CD4-positive, CD25-positive, alpha-beta regulatory T cell (primary cell): ENCODE data around the gene PIK3CA. TPM values are rescaled to one million over a fixed set of nuclear protein-coding genes. Genes with fewer than 3 reads are reported as not detected.
"Not testable (repeated sequence)": the region's sequence is repeated elsewhere in the genome, so short reads cannot be mapped to it uniquely, and the experiment has no call there.

Experiments
- ATAC-seq, 2 donors: fragments of 150-1000 bp; cut with Tn5 transposase; one replicate each; pipeline ENCODE4 v1.10.0; 2021; ENCODE audit warnings: low read depth in 2 of 2, moderate number of reproducible peaks in 2 of 2, moderate library complexity in 1 of 2
- DNase-seq, 3 donors: peaks; one replicate each; pipeline versions ENCODE4 v3.0.0 to v3.0.0-alpha.2; 2012 to 2022; ENCODE audit warnings: mixed read lengths in 1 of 3
- H3K27ac ChIP-seq: one replicate; pipeline ENCODE4 v1.7.0; 2013; ENCODE audit warnings: mild to moderate bottlenecking, low read length; ENCODE audit not compliant: insufficient read depth, poor library complexity, severe bottlenecking
- H3K27me3 ChIP-seq: one replicate; pipeline ENCODE4 v1.7.0; 2013; ENCODE audit warnings: low read length; ENCODE audit not compliant: control insufficient read depth, insufficient read depth
- H3K36me3 ChIP-seq: one replicate; pipeline ENCODE4 v1.7.0; 2013; ENCODE audit warnings: mild to moderate bottlenecking, low read length, moderate library complexity; ENCODE audit not compliant: control insufficient read depth, insufficient read depth
- H3K4me1 ChIP-seq: 2 replicates; pipeline ENCODE4 v1.7.0; 2013; ENCODE audit warnings: mild to moderate bottlenecking, low read length; ENCODE audit not compliant: insufficient read depth, control insufficient read depth, poor library complexity, severe bottlenecking
- H3K4me3 ChIP-seq: one replicate; pipeline ENCODE4 v1.7.0; 2013; ENCODE audit warnings: low read depth, mild to moderate bottlenecking, low read length, moderate library complexity
- H3K9me3 ChIP-seq, 2 experiments: 1 replicate in 1 of 2; 2 replicates in 1 of 2; pipeline ENCODE4 v1.7.0; 2013; ENCODE audit warnings: low read length in 2 of 2, mild to moderate bottlenecking in 1 of 2, moderate library complexity in 1 of 2; ENCODE audit not compliant: control insufficient read depth in 2 of 2
- H3K27ac Mint-ChIP-seq, 3 donors: one replicate each; pipeline ENCODE4 v1.8.0; 2020 to 2022; ENCODE audit warnings: mild to moderate bottlenecking in 3 of 3, mixed read lengths in 3 of 3, moderate library complexity in 2 of 3
- H3K27me3 Mint-ChIP-seq: one replicate; pipeline ENCODE4 v1.8.0; 2022; ENCODE audit warnings: mild to moderate bottlenecking, mixed read lengths
- H3K36me3 Mint-ChIP-seq: one replicate; pipeline ENCODE4 v1.8.0; 2020; ENCODE audit warnings: mixed read lengths
- H3K4me1 Mint-ChIP-seq, 4 donors: one replicate each; pipeline ENCODE4 v1.8.0; 2020 to 2022; ENCODE audit warnings: mixed read lengths in 4 of 4, mild to moderate bottlenecking in 1 of 4
- H3K4me3 Mint-ChIP-seq, 4 donors: one replicate each; pipeline ENCODE4 v1.8.0; 2020 to 2022; ENCODE audit warnings: mild to moderate bottlenecking in 4 of 4, mixed read lengths in 4 of 4, moderate library complexity in 3 of 4
- H3K9me3 Mint-ChIP-seq, 7 donors: one replicate each; pipeline ENCODE4 v1.8.0; 2020 to 2022; ENCODE audit warnings: mixed read lengths in 7 of 7, mild to moderate bottlenecking in 3 of 7, moderate library complexity in 2 of 7
- polyA plus RNA-seq, 4 donors: library from polyadenylated mRNA; unstranded; fragments of 300-500 nt; fragmentation: Illumina TruSeq; gene quantifications; one replicate each; pipeline ENCODE4 v1.2.3, GENCODE V29; 2021
- total RNA-seq: library from RNA; stranded (reverse); gene quantifications from one replicate; pipeline ENCODE4 v1.2.3, GENCODE V29; 2022

Gene PIK3CA
- total and polyA plus RNA-seq, 5 donors from 2014 or later: 15.8 to 38.0 (median 19.6) TPM

GRCh38 chr3:179274434-179274833, 126.3 kb downstream of the PIK3CA start:
- not testable (repeated sequence) for H3K27ac Mint-ChIP-seq

DNA sequence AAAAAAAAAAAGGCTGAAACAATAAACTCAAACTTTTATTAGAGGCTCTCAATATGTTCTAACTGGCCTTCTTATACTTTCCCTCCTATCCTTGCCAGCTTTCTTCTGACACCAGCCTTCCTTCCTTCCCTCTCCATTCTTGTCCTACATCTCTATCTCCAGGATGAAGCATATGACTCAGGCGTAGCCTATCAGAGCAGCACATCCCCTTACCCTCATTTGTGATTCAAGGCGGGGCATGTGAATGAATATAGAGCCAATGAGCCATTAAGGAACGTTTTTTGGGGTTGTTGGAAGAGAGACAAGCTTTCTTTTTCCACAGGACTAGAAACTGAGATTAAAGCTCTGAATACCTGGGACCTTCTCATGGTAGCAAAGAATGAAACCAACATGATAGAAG, 127.8 kb downstream of the PIK3CA start:
- H3K27me3 Mint-ChIP-seq: peaks cover 41% of the 10 kb centered on the region
- no peaks in the 10 kb centered on the region for H3K4me1 ChIP-seq
- no peaks in the 10 kb centered on the region for H3K4me1 Mint-ChIP-seq
- H3K36me3 Mint-ChIP-seq: no peaks in the 10 kb centered on the region
- no peaks in the 10 kb centered on the region for H3K9me3 ChIP-seq
- no peak overlapping the region for H3K27ac Mint-ChIP-seq
- no peak overlapping the region for H3K27ac ChIP-seq
- H3K36me3 ChIP-seq: no peaks in the 10 kb centered on the region
- ATAC-seq (no peak), DNase-seq (no peak)
- peaks cover 0 to 2% (median 0%) of the 10 kb centered on the region in 7 donors for H3K9me3 Mint-ChIP-seq
- no peak overlapping the region for H3K4me3 ChIP-seq
- H3K27me3 ChIP-seq: peaks cover 27% of the 10 kb centered on the region
- no peak overlapping the region for H3K4me3 Mint-ChIP-seq

More at GRCh38 chr3:179274434-179274833, 126.3 kb downstream of the PIK3CA start:
- DNase-seq, H3K9me3 Mint-ChIP-seq, H3K4me3 Mint-ChIP-seq, H3K36me3 ChIP-seq, ATAC-seq, H3K9me3 ChIP-seq, H3K4me1 Mint-ChIP-seq, H3K27ac ChIP-seq, H3K36me3 Mint-ChIP-seq, H3K4me1 ChIP-seq, H3K4me3 ChIP-seq: not testable (repeated sequence)
- peaks cover 41% of the 10 kb centered on the region for H3K27me3 Mint-ChIP-seq
- peaks cover 21% of the 10 kb centered on the region for H3K27me3 ChIP-seq

GRCh38 chr3:179276743-179277142, 128.6 kb downstream of the PIK3CA start:
- peaks cover 41% of the 10 kb centered on the region for H3K27me3 Mint-ChIP-seq
- Histone ChIP-seq H3K9me3 (no peaks in the 10 kb centered on the region), H3K4me3 (no peak overlapping the region), H3K27ac (no peak overlapping the region), H3K36me3 (no peaks in the 10 kb centered on the region), H3K4me1 (no peaks in the 10 kb centered on the region), H3K27me3 (peaks cover 27% of the 10 kb centered on the region)
- H3K36me3 Mint-ChIP-seq: no peaks in the 10 kb centered on the region
- H3K27ac Mint-ChIP-seq: no peak overlapping the region
- H3K4me1 Mint-ChIP-seq: no peaks in the 10 kb centered on the region
- no peak for DNase-seq
- ATAC-seq: no peak
- H3K4me3 Mint-ChIP-seq: no peak overlapping the region
- peaks cover 0 to 2% (median 0%) of the 10 kb centered on the region in 7 donors for H3K9me3 Mint-ChIP-seq

- Mint-ChIP-seq H3K4me3 (no peak overlapping the region), H3K36me3 (no peaks in the 10 kb centered on the region), H3K27ac (no peak overlapping the region), H3K27me3 (peaks cover 42% of the 10 kb centered on the region), H3K9me3 (peaks cover 0 to 2% (median 0%) of the 10 kb centered on the region in 7 donors), H3K4me1 (no peaks in the 10 kb centered on the region)
- DNase-seq (no peak), ATAC-seq (no peak)
- Histone ChIP-seq H3K27me3 (peaks cover 32% of the 10 kb centered on the region), H3K9me3 (no peaks in the 10 kb centered on the region), H3K4me1 (no peaks in the 10 kb centered on the region), H3K4me3 (no peak overlapping the region), H3K36me3 (no peaks in the 10 kb centered on the region), H3K27ac (no peak overlapping the region)
Measured at GRCh38 chr3:179278151-179278550, 130.0 kb downstream of the PIK3CA start.

DNA sequence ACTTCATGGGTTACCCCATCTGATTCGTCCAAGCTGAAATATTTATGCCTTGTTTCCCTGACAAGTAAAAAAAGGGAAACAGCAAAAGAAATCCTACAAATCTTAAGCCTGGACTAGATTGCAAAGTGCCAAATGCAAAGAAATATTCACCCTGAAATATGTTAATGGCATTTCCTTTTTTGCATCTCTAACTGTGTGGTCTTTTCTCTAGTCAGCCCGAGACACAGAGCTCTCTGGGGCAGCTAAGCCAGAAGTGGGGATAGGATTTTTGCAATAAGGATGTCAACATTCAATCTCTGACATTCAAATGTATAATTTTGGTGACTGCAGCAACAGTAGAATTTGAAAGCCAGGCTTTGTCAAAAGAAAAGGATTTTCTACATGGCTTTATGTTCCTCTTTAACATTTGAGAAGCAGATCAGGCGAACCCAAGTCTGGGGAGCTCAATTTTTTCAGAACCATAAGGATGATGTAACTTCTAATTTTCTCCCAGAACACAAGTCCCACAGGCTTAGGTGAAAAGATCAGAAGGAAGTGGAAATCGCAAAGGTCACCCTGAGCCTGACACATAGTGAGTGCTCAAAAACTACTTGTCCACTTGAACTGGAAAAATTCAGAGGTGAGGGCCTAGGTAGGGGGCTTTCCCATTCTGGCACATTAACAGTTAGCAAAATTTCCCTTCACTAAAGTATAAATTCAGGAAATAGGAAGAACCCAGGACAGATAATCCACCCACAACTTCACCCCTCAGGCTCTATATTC, 131.0 kb downstream of the PIK3CA start:
- Histone ChIP-seq H3K27ac (no peak overlapping the region), H3K4me3 (no peak overlapping the region), H3K9me3 (no peaks in the 10 kb centered on the region), H3K4me1 (no peaks in the 10 kb centered on the region), H3K27me3 (peaks cover 32% of the 10 kb centered on the region), H3K36me3 (no peaks in the 10 kb centered on the region)
- no peak for ATAC-seq
- Mint-ChIP-seq H3K4me3 (no peak overlapping the region), H3K27ac (no peak overlapping the region), H3K36me3 (no peaks in the 10 kb centered on the region), H3K27me3 (peaks cover 46% of the 10 kb centered on the region), H3K4me1 (no peaks in the 10 kb centered on the region), H3K9me3 (peaks cover 0 to 2% (median 0%) of the 10 kb centered on the region in 7 donors)
- DNase-seq: no peak

DNA sequence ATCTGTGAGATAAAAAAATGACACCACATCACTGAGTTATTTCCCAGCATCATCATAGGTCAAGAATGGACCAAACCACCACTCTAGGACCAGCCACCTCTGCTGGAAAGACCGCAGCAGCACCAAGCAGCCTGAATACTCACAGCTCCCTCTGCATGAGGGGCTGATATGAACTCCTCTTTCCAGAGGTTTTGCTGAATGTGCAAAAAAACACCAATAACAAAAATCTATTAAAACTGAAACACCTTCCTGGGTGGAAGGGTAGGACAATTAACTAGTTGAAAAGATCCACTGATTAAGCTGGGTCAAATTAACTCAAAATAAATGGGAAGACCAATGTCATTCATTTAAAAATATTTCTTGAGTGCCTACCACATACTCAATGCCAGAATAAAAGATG, 131.7 kb downstream of the PIK3CA start:
- no peak for DNase-seq
- Mint-ChIP-seq H3K27ac (no peak overlapping the region), H3K27me3 (peaks cover 45% of the 10 kb centered on the region)

DNA sequence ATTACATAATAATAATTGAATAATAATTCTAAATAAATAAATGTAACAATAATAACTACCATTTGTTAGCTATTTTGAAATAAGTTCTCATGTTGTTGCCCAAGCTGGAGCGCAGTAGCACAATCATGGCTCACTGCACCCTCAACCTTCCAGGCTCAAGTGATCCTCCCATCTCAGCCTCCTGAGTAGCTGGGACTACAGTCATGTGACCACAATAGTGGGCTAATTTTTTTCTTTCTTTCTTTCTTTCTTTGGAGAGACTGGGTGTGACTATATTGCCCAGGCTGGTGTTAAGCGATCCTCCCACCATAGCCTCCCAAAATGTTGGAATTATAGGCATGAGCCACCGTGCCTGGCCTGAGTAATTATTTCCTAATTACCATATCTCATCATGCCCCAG, 133.7 kb downstream of the PIK3CA start:
- Histone ChIP-seq H3K27ac (no peak overlapping the region), H3K4me3 (no peak overlapping the region), H3K36me3 (no peaks in the 10 kb centered on the region), H3K4me1 (no peaks in the 10 kb centered on the region), H3K9me3 (no peaks in the 10 kb centered on the region), H3K27me3 (peaks cover 30% of the 10 kb centered on the region)
- Mint-ChIP-seq H3K4me3 (no peak overlapping the region), H3K9me3 (no peaks in the 10 kb centered on the region), H3K4me1 (no peaks in the 10 kb centered on the region), H3K36me3 (no peaks in the 10 kb centered on the region), H3K27me3 (peaks cover 27% of the 10 kb centered on the region), H3K27ac (no peak overlapping the region)
- no peak for DNase-seq
- no peak for ATAC-seq

More for the DNA sequence above, 131.7 kb downstream of the PIK3CA start:
- Histone ChIP-seq H3K27ac (no peak overlapping the region), H3K9me3 (no peaks in the 10 kb centered on the region), H3K36me3 (no peaks in the 10 kb centered on the region), H3K27me3 (peaks cover 32% of the 10 kb centered on the region), H3K4me3 (no peak overlapping the region), H3K4me1 (no peaks in the 10 kb centered on the region)
- no peak for ATAC-seq
- Mint-ChIP-seq H3K4me1 (no peaks in the 10 kb centered on the region), H3K36me3 (no peaks in the 10 kb centered on the region), H3K9me3 (peaks cover 0 to 2% (median 0%) of the 10 kb centered on the region in 7 donors), H3K4me3 (no peak overlapping the region)

DNA sequence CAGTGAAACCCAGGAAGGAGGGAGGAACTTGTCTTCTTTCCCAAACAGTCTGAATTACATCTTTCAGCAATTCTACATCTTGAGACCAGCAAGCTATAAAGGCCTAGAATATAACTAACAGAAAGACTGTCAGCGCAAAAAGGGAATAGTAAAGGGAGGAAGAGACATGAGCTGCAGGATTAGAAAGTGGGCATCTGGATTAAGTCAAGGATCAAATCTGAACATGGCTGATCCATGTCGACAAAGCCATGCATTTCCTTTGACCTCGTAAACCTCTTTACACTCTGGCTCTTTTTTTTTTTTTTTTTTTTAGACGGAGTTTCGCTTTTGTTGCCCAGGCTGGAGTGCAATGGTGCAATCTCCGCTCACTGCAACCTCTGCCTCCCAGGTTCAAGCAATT, 138.2 kb downstream of the PIK3CA start:
- Histone ChIP-seq H3K36me3 (no peaks in the 10 kb centered on the region), H3K27ac (no peak overlapping the region), H3K9me3 (no peaks in the 10 kb centered on the region), H3K27me3 (peaks cover 5% of the 10 kb centered on the region), H3K4me1 (no peaks in the 10 kb centered on the region), H3K4me3 (no peak overlapping the region)
- DNase-seq (no peak), ATAC-seq (no peak)
- Mint-ChIP-seq H3K27ac (peak overlapping the region in 1 of 3 donors; percentile 69), H3K4me1 (no peaks in the 10 kb centered on the region), H3K4me3 (no peak overlapping the region), H3K36me3 (no peaks in the 10 kb centered on the region), H3K27me3 (peaks cover 11% of the 10 kb centered on the region), H3K9me3 (no peaks in the 10 kb centered on the region)
